Peyer's patch (tissue), 4 donors: ENCODE results near the gene KCNQ1OT1.

ENCODE experiments used
- POLR2A ChIP-seq, 2 donors: fragments of 450-650 bp; IDR thresholded peaks; one replicate each; pipeline ENCODE4 v1.5.1; 2017; ENCODE audit warnings: antibody characterized with exemption in 2 of 2, mild to moderate bottlenecking in 2 of 2, moderate library complexity in 2 of 2
- TF ChIP-seq, protein P1 (sequence below), 6 experiments: fragments of 450-650 bp in 4 of 6; fragments of 200-600 bp in 2 of 6; sonication (generic) in 1 of 6; IDR thresholded peaks; one replicate each; pipeline ENCODE4 v1.5.1; 2017 to 2019; ENCODE audit warnings: antibody characterized with exemption in 6 of 6, mild to moderate bottlenecking in 3 of 6, moderate library complexity in 1 of 6

DNA sequence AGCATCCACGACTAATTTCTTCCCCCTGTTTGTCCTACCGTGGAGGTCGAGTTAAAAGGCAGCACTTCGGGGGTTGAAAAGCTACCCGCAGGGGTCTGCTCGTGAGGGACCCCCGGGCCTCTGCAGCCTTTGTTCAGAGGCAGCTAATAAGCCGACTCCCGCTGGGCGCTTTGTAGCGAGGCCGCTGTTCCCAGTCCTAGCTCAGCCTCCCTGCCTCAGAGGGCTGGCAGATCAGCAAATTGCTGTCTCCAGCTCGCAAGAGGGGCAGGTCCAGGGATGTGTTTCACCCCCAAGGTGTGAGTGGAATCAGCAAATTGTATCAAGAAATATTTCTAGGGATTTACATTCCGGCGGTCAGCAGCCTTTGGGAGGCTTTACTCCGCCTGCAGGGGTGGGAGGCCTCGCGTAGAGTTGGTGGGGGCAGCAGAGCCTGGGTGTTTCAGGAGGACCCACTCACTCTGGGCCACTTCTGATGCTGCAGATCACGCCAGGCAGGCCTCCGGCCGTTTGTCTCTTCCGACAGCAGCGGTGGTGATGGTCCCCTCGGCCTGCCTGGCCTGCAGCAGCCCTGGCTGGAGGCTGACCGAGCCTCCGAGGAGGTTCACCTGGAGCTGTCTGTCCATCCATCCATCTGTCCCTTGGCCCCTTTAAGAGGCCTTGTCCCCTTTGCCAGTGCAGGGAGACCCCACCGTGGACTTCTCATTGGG is 21.6 kb upstream of the KCNQ1OT1 start:
- no peak for TF ChIP-seq POLR2A (IDR thresholded peaks at IDR 0.05)
- TF ChIP-seq, protein P1, sequence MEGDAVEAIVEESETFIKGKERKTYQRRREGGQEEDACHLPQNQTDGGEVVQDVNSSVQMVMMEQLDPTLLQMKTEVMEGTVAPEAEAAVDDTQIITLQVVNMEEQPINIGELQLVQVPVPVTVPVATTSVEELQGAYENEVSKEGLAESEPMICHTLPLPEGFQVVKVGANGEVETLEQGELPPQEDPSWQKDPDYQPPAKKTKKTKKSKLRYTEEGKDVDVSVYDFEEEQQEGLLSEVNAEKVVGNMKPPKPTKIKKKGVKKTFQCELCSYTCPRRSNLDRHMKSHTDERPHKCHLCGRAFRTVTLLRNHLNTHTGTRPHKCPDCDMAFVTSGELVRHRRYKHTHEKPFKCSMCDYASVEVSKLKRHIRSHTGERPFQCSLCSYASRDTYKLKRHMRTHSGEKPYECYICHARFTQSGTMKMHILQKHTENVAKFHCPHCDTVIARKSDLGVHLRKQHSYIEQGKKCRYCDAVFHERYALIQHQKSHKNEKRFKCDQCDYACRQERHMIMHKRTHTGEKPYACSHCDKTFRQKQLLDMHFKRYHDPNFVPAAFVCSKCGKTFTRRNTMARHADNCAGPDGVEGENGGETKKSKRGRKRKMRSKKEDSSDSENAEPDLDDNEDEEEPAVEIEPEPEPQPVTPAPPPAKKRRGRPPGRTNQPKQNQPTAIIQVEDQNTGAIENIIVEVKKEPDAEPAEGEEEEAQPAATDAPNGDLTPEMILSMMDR (IDR thresholded peaks at IDR 0.05), result no peak
